Small intestine (tissue), 7 donors: Measurements from ENCODE around the gene PPP2R5E. TPM values are rescaled to one million over a fixed set of nuclear protein-coding genes. Genes with fewer than 3 reads are reported as not detected.

Experiments used
- DNase-seq, 2 donors: peaks; one replicate each; pipeline versions ENCODE4 v3.0.0 to v3.0.0-alpha.2; 2013
- FAIRE-seq: peaks from 2 replicates; lab custom pipeline; 2012; peaks lifted over from hg19 to GRCh38; lab: Jason Lieb, UNC
- H3K27ac ChIP-seq, 3 donors: one replicate each; pipeline ENCODE4 v1.5.1; 2013; ENCODE audit warnings: low read length in 2 of 3, mild to moderate bottlenecking in 2 of 3, control low read depth in 1 of 3, inconsistent platforms in 1 of 3, low read depth in 1 of 3, moderate library complexity in 1 of 3
- H3K27me3 ChIP-seq, 3 donors: one replicate each; pipeline ENCODE4 v1.6.1; 2013; ENCODE audit warnings: low read length in 3 of 3, inconsistent platforms in 1 of 3; ENCODE audit not compliant: control insufficient read depth in 3 of 3, insufficient read depth in 3 of 3
- H3K36me3 ChIP-seq, 3 donors: one replicate each; pipeline ENCODE4 v1.6.1; 2013; ENCODE audit warnings: low read length in 3 of 3, inconsistent platforms in 1 of 3, low read depth in 1 of 3, mild to moderate bottlenecking in 1 of 3, moderate library complexity in 1 of 3; ENCODE audit not compliant: control insufficient read depth in 3 of 3, insufficient read depth in 2 of 3
- H3K4me1 ChIP-seq, 3 donors: one replicate each; pipeline ENCODE4 v1.6.1; 2013; ENCODE audit warnings: low read length in 2 of 3, inconsistent platforms in 1 of 3, low read depth in 1 of 3, mild to moderate bottlenecking in 1 of 3, moderate library complexity in 1 of 3; ENCODE audit not compliant: control insufficient read depth in 3 of 3, insufficient read depth in 2 of 3
- H3K4me3 ChIP-seq, 3 donors: one replicate each; pipeline ENCODE4 v1.5.1; 2013; ENCODE audit warnings: low read length in 3 of 3, control low read depth in 1 of 3, inconsistent platforms in 1 of 3, low read depth in 1 of 3, mild to moderate bottlenecking in 1 of 3, moderate library complexity in 1 of 3
- H3K9me3 ChIP-seq, 2 donors: one replicate each; pipeline ENCODE4 v1.6.1; 2013; ENCODE audit warnings: low read depth in 1 of 2, low read length in 1 of 2; ENCODE audit not compliant: control insufficient read depth in 2 of 2, insufficient read depth in 1 of 2
- WGBS, 3 donors: extraction: QIAGEN DNeasy Blood & Tissue Kit; methylation state at CpG; one replicate each; pipeline ENCODE4 v1.1.7; 2013; 5-methylcytosine and 5-hydroxymethylcytosine counted together
- polyA plus RNA-seq, 4 donors: library from polyadenylated mRNA; stranded (reverse) in 3 of 4; unstranded in 1 of 4; fragments of 200-250 nt in 3 of 4; fragments of 120-200 nt in 1 of 4; gene quantifications; one replicate each; pipeline versions ENCODE4 v1.2.1 to v1.2.3, GENCODE V29; 2013
- donor health status: healthy with polysubstance abuse.
- donor health status: control.
- donor health status: control.
- donor health status: Bipolar disorder and iron deficiency.
- donor health status: healthy.

Gene PPP2R5E
- polyA plus RNA-seq, 4 donors, result 6.8 to 20.0 (median 8.7) TPM

- no peaks in the 10 kb centered on the region for H3K4me1 ChIP-seq
- FAIRE-seq (no peak), DNase-seq (no peak)
- no peak overlapping the region for H3K4me3 ChIP-seq
- WGBS, 3 donors, result 43 to 81% (median 73%) methylated on average over 4 of the region's 4 CpGs
- H3K9me3 ChIP-seq, result no peaks in the 10 kb centered on the region
- peaks cover 0 to 3% (median 0%) of the 10 kb centered on the region in 3 donors for H3K36me3 ChIP-seq
- no peak overlapping the region for H3K27ac ChIP-seq
- H3K27me3 ChIP-seq, result no peaks in the 10 kb centered on the region
Observed at GRCh38 chr14:63460680-63461369, 82.4 kb downstream of the PPP2R5E start.

GRCh38 chr14:63459738-63460137 lies 83.4 kb downstream of the PPP2R5E start:
- Histone ChIP-seq H3K4me3 (no peak overlapping the region), H3K27me3 (no peaks in the 10 kb centered on the region), H3K36me3 (peaks cover 0 to 3% (median 0%) of the 10 kb centered on the region in 3 donors), H3K9me3 (no peaks in the 10 kb centered on the region), H3K4me1 (peaks cover 0 to 5% (median 0%) of the 10 kb centered on the region in 3 donors), H3K27ac (no peak overlapping the region)
- DNase-seq (no peak), FAIRE-seq (no peak)
- WGBS, 3 donors, result 67 to 76% (median 72%) methylated on average over 6 of the region's 6 CpGs

DNA sequence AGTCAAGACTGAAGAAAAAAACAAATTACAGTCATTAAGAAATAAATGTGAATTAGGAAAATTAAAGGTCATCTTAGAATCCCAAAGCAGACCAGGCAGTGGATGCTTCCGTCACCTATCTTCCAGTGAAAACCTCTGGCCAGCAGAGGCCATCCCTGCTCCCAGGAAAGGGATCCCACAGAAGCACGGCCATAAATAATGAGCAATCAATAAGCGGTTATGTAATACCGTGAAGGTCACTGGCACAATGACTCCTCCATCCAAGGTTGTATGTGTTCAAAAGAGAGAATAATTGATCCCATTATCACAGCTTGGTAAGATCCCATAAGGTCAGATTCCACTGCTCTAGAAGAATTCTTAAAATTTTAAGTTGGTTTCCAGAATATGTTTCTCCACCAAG lies 85.7 kb downstream of the PPP2R5E start:
- DNase-seq (peak in 1 of 2 donors; percentile 32), FAIRE-seq (no peak)
- no peak overlapping the region for H3K4me3 ChIP-seq
- peaks cover 0 to 5% (median 0%) of the 10 kb centered on the region in 3 donors for H3K4me1 ChIP-seq
- no peaks in the 10 kb centered on the region for H3K27me3 ChIP-seq
- H3K9me3 ChIP-seq, result no peaks in the 10 kb centered on the region
- 63 to 86% (median 73%) methylated on average over 4 of the region's 4 CpGs for WGBS, 3 donors
- peaks cover 3 to 4% (median 3%) of the 10 kb centered on the region in 3 donors for H3K36me3 ChIP-seq
- H3K27ac ChIP-seq, result no peak overlapping the region

DNA sequence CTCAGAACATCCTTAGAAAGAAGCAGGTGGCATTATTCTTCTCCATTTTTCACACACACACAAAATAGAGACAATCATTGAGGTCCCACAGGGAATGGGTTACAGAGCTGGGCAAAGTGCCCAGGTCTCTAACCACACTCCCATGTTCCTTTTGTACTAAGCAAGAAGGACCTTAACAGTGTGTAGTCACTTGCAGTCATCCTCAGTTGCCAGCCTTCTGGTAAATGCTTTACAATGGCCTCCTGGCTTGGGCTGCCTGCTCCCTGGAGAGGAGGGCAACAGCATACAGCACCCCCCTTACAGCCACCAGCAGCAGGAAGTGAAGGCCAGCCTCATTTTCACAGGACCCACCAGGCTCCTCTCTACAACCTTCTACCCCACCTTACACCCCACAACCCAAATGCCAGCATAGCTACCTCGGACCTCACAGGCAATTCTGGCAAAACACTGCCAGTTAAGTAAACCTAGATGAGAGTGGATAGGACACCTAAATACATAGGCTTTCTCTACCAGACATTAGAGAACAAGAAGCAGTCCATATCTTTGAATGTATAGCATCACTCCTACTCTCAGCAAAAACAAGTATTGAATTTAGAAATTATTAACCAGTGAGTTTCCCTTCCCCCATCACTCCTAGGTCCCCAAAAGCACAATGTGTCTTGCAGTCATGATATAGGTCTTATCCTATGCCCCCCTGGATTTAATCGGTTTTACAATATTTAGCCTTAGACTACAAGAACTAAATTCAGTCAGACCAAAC lies 88.1 kb downstream of the PPP2R5E start:
- Histone ChIP-seq H3K36me3 (peaks cover 0 to 4% (median 4%) of the 10 kb centered on the region in 3 donors), H3K9me3 (no peaks in the 10 kb centered on the region), H3K27me3 (no peaks in the 10 kb centered on the region), H3K27ac (no peak overlapping the region), H3K4me1 (peaks cover 0 to 5% (median 0%) of the 10 kb centered on the region in 3 donors), H3K4me3 (no peak overlapping the region)
- FAIRE-seq (no peak), DNase-seq (no peak)
- WGBS, 3 donors, result 85 to 92% (median 90%) methylated on average over 2 of the region's 2 CpGs

GRCh38 chr14:63454436-63454835 lies 88.7 kb downstream of the PPP2R5E start:
- H3K27ac ChIP-seq, result no peak overlapping the region
- no peak overlapping the region for H3K4me3 ChIP-seq
- peaks cover 0 to 5% (median 0%) of the 10 kb centered on the region in 3 donors for H3K4me1 ChIP-seq
- 93 to 100% (median 94%) methylated on average over 3 of the region's 3 CpGs for WGBS, 3 donors
- no peak for FAIRE-seq
- no peaks in the 10 kb centered on the region for H3K9me3 ChIP-seq
- DNase-seq, result no peak
- peaks cover 0 to 4% (median 4%) of the 10 kb centered on the region in 3 donors for H3K36me3 ChIP-seq
- no peaks in the 10 kb centered on the region for H3K27me3 ChIP-seq

DNA sequence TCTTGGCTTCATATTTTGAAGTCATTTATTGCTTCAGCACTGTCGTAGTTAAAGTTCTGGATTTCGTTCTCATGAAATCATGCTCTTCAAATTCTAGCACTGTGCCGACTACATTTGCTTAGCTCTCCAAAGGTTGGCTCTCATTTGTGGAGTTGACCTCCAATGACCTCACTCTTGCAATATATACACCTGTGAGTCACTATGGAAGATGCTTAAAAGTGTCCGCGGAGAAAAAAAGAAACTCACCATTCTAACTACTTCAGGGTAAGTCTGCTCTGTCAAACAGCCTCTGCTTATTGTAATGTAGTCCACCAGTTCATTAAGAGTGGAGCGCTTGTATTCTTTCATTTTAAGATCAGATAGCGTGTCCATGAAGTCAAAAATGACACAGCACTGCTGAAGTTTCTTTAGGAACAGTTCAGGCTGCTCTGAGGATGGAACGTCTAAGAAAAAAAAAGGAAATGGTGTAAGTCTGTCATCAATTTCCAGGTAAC lies 89.7 kb downstream of the PPP2R5E start:
- no peak for FAIRE-seq
- no peak overlapping the region for H3K27ac ChIP-seq

GRCh38 chr14:63452796-63453195 lies 90.4 kb downstream of the PPP2R5E start:
- DNase-seq, result no peak
- Histone ChIP-seq H3K4me1 (peaks cover 0 to 5% (median 0%) of the 10 kb centered on the region in 3 donors), H3K36me3 (peaks cover 2 to 4% (median 4%) of the 10 kb centered on the region in 3 donors), H3K9me3 (no peaks in the 10 kb centered on the region), H3K4me3 (no peak overlapping the region), H3K27ac (no peak overlapping the region), H3K27me3 (no peaks in the 10 kb centered on the region)
- no peak for FAIRE-seq
- 82 to 94% (median 94%) methylated on average over 3 of the region's 3 CpGs for WGBS, 3 donors

More for the DNA sequence above, 89.7 kb downstream of the PPP2R5E start:
- Histone ChIP-seq H3K36me3 (peaks cover under 1 to 4% (median 4%) of the 10 kb centered on the region in 3 donors), H3K4me3 (no peak overlapping the region), H3K4me1 (peaks cover 0 to 5% (median 0%) of the 10 kb centered on the region in 3 donors), H3K9me3 (no peaks in the 10 kb centered on the region), H3K27me3 (no peaks in the 10 kb centered on the region)
- 85 to 94% (median 91%) methylated on average over 8 of the region's 8 CpGs for WGBS, 3 donors
- DNase-seq, result no peak

DNA sequence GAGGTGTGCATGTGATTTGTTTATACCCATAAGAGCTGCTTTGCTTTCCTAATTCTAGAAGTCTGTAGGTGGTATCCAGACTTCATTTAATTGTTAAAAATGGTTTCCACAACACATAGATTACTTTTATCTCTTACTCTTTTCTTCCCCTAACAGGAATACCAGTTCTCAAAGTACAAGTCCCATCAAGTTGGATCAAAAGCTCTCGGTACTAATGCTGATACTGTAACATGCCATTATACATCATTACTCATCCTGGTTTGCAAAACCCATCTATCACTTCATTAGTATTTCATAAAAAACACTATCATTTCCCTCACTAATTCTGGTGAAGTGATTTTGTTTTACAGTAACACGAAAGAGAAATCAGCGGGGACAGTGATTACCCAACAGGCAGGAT lies 94.3 kb downstream of the PPP2R5E start:
- peaks cover 4% of the 10 kb centered on the region in 3 donors for H3K36me3 ChIP-seq
- 97 to 99% (median 97%) methylated on average over 3 of the region's 3 CpGs for WGBS, 3 donors
- H3K9me3 ChIP-seq, result no peaks in the 10 kb centered on the region
- no peaks in the 10 kb centered on the region for H3K27me3 ChIP-seq
- H3K4me3 ChIP-seq, result no peak overlapping the region
- no peak for FAIRE-seq
- H3K27ac ChIP-seq, result no peak overlapping the region
- DNase-seq, result no peak
- H3K4me1 ChIP-seq, result no peaks in the 10 kb centered on the region
